Upper lobe of left lung (tissue), 6 donors: Measurements from ENCODE around the gene SNRPD2. TPM values are rescaled to one million over a fixed set of nuclear protein-coding genes. Genes with fewer than 3 reads are reported as not detected.

Source experiments
- ATAC-seq, 2 donors: fragments of 200-7000 bp; cut with Tn5 transposase; one replicate each; pipeline ENCODE4 v1.9.1; 2022; ENCODE audit warnings: mild to moderate bottlenecking in 2 of 2, moderate library complexity in 2 of 2; ENCODE audit not compliant: low FRiP score in 2 of 2
- DNase-seq, 2 donors: peaks; one replicate each; pipeline ENCODE4 v3.0.0-alpha.2; 2019 to 2020
- H3K27ac ChIP-seq, 4 donors: fragments of 200-600 bp; sonication (generic); one replicate each; pipeline ENCODE4 v1.5.1; 2016 to 2019
- H3K27me3 ChIP-seq, 4 donors: fragments of 200-600 bp; sonication (generic); one replicate each; pipeline ENCODE4 v1.5.1; 2017 to 2019
- H3K36me3 ChIP-seq, 4 donors: fragments of 200-600 bp; sonication (generic); one replicate each; pipeline ENCODE4 v1.5.1; 2016 to 2019
- H3K4me1 ChIP-seq, 4 donors: fragments of 200-600 bp; sonication (generic); one replicate each; pipeline ENCODE4 v1.5.1; 2018 to 2019
- H3K4me3 ChIP-seq, 4 donors: fragments of 200-600 bp; sonication (generic); one replicate each; pipeline ENCODE4 v1.5.1; 2017 to 2019; ENCODE audit warnings: mild to moderate bottlenecking in 2 of 4, moderate library complexity in 1 of 4
- H3K9me3 ChIP-seq, 4 donors: fragments of 200-600 bp; sonication (generic); one replicate each; pipeline ENCODE4 v1.5.1; 2018 to 2019
- EP300 ChIP-seq, 4 donors: sonication (generic); formaldehyde crosslinking; IDR thresholded peaks; one replicate each; pipeline ENCODE4 v1.5.1; 2017; ENCODE audit warnings: antibody characterized with exemption in 4 of 4, control low read depth in 2 of 4
- POLR2A ChIP-seq, 4 donors: fragments of 450-650 bp; IDR thresholded peaks; one replicate each; pipeline ENCODE4 v1.5.1; 2016 to 2017; ENCODE audit warnings: antibody characterized with exemption in 4 of 4, mild to moderate bottlenecking in 2 of 4
- POLR2AphosphoS5 ChIP-seq, 2 donors: sonication (generic); formaldehyde crosslinking; IDR thresholded peaks; one replicate each; pipeline ENCODE4 v1.5.1; 2017; ENCODE audit warnings: antibody characterized with exemption in 2 of 2
- WGBS, 2 donors: methylation state at CpG; one replicate each; pipeline ENCODE4 v1.1.5; 2017 to 2018; 5-methylcytosine and 5-hydroxymethylcytosine counted together
- total RNA-seq, 6 donors: library from RNA; depleted of rRNA in 4 of 6; stranded (reverse); fragments of >200 nt in 4 of 6; gene quantifications; one replicate each; pipeline versions ENCODE4 v1.1.0 to v1.2.1, GENCODE V29; 2016 to 2021
- TF ChIP-seq, protein P1 (sequence below), 6 experiments: fragments of 450-650 bp in 4 of 6; fragments of 200-600 bp in 2 of 6; sonication (generic) in 2 of 6; IDR thresholded peaks; one replicate each; pipeline ENCODE4 v1.5.1; 2016 to 2019; ENCODE audit warnings: antibody characterized with exemption in 6 of 6
- donor health status: DM: no; HTN: no; CAD: no; lungs with moderate emphysema.
- donor health status: DM: no; HTN: yes; CAD: no; lungs with severe emphysema.

The SNRPD2 gene
- total RNA-seq, 6 donors from 2014 or later, result 58.7 to 261 (median 161) TPM

DNA sequence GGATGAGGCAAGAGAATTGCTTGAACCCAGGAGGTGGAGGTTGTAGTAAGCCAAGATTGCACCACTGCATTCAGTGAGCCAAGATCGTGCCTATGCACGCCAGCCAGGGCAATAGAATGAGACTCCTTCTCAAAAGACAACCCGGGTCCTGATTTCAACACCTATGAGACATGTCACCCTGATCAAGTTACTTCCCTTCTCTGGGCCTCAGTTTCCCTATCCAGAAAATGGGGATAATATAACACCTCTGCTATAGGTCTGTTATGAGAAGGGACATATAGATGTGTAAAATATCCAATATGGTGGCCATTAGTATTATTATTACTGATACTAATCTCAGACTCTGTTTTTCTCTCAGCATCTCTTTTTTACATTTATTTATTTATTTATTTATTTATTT lies 36.7 kb downstream of the SNRPD2 start:
- no peaks in the 10 kb centered on the region for H3K9me3 ChIP-seq
- no peak overlapping the region for H3K4me3 ChIP-seq
- no peaks in the 10 kb centered on the region for H3K4me1 ChIP-seq
- DNase-seq (no peak), ATAC-seq (no peak)
- H3K36me3 ChIP-seq, result no peaks in the 10 kb centered on the region
- no peaks in the 10 kb centered on the region for H3K27me3 ChIP-seq
- no peak overlapping the region for H3K27ac ChIP-seq
- 75 to 76% methylated on average over 3 of the region's 3 CpGs for WGBS, 2 donors
- TF ChIP-seq, protein P1, sequence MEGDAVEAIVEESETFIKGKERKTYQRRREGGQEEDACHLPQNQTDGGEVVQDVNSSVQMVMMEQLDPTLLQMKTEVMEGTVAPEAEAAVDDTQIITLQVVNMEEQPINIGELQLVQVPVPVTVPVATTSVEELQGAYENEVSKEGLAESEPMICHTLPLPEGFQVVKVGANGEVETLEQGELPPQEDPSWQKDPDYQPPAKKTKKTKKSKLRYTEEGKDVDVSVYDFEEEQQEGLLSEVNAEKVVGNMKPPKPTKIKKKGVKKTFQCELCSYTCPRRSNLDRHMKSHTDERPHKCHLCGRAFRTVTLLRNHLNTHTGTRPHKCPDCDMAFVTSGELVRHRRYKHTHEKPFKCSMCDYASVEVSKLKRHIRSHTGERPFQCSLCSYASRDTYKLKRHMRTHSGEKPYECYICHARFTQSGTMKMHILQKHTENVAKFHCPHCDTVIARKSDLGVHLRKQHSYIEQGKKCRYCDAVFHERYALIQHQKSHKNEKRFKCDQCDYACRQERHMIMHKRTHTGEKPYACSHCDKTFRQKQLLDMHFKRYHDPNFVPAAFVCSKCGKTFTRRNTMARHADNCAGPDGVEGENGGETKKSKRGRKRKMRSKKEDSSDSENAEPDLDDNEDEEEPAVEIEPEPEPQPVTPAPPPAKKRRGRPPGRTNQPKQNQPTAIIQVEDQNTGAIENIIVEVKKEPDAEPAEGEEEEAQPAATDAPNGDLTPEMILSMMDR (IDR thresholded peaks at IDR 0.05), result no peak
- no peak for TF ChIP-seq POLR2A (IDR thresholded peaks at IDR 0.05)
- no peak for TF ChIP-seq EP300 (IDR thresholded peaks at IDR 0.05)
- no peak for TF ChIP-seq POLR2AphosphoS5 (IDR thresholded peaks at IDR 0.05)

DNA sequence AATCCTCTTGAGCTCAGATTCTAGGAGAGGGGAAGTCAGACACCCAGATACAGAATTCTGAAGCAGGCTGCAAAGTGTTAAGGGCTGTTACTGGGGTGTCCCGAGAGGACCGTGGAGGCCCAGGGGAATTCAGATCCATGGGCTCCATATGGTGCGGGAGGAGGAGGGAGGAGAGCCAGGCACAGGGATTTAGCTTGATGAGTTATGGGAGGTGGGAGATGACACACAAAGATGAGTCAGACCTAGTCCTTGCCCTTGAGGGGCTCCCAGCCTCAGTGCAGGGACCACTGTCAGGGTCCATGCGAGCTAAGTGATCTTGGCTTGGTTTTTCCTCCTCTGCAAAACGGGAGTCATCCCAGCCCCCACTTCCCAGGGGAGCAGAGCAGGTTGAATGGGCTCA lies 38.1 kb downstream of the SNRPD2 start:
- H3K27me3 ChIP-seq, result no peaks in the 10 kb centered on the region
- no peak overlapping the region for H3K27ac ChIP-seq
- WGBS, 2 donors, result 63% methylated on average over 5 of the region's 5 CpGs
- no peak overlapping the region for H3K4me3 ChIP-seq
- TF ChIP-seq, protein P1 (IDR thresholded peaks at IDR 0.05), result no peak
- TF ChIP-seq EP300 (IDR thresholded peaks at IDR 0.05) (no peak), POLR2A (IDR thresholded peaks at IDR 0.05) (no peak), POLR2AphosphoS5 (IDR thresholded peaks at IDR 0.05) (no peak)
- no peak for DNase-seq
- no peaks in the 10 kb centered on the region for H3K36me3 ChIP-seq
- H3K4me1 ChIP-seq, result no peaks in the 10 kb centered on the region
- no peak for ATAC-seq
- no peaks in the 10 kb centered on the region for H3K9me3 ChIP-seq

DNA sequence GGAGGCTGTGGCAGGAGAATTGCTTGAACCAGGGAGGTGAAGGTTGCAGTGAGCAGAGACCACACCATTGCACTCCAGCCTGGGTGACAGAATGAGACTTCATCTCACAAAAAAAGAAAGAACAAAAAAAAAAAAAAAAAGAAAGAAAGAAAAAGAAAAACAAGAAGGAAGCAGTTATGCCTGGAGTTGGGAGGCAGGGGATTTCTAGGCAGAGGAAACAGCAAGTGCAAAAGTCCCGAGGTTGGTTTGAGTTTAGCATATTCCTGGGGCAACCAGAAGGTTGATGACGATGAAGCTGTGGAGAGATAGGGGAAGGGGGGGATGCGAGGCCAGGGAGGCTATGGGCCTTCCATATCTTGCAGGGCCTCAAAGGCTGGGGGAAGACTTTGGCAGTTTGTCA lies 41.0 kb downstream of the SNRPD2 start:
- H3K36me3 ChIP-seq, result no peaks in the 10 kb centered on the region
- H3K4me3 ChIP-seq, result no peak overlapping the region
- TF ChIP-seq POLR2AphosphoS5 (IDR thresholded peaks at IDR 0.05) (no peak), POLR2A (IDR thresholded peaks at IDR 0.05) (no peak), EP300 (IDR thresholded peaks at IDR 0.05) (no peak)
- TF ChIP-seq, protein P1 (IDR thresholded peaks at IDR 0.05), result no peak
- peaks cover 0 to 8% (median 7%) of the 10 kb centered on the region in 4 donors for H3K4me1 ChIP-seq
- H3K27me3 ChIP-seq, result peaks cover 0 to under 1% (median 0%) of the 10 kb centered on the region in 4 donors
- no peak for ATAC-seq
- WGBS, 2 donors, result 69 to 79% methylated on average over 3 of the region's 3 CpGs
- H3K9me3 ChIP-seq, result no peaks in the 10 kb centered on the region
- H3K27ac ChIP-seq, result no peak overlapping the region
- DNase-seq, result no peak

DNA sequence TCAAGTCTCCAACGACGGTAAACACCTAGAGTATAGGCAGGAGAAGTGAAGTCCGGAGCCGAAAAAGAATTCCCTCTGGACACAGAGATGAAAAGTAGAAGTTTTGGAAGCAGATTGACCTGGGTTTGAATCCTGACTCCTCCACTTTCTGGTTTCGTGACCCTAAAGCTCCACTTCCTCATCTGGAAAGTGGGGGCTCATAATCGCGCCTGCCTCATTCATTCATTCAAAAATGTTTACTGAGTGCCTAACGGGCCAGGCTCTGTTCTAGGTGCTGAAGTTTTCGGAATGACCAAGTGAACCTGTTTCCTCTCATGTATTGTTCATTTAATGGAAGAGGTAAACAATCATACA lies 45.4 kb downstream of the SNRPD2 start:
- DNase-seq (no peak), ATAC-seq (no peak)
- Histone ChIP-seq H3K4me3 (peak overlapping the region in 3 of 4 donors; percentile 37 to 52 (median 48)), H3K4me1 (peaks cover 22 to 41% (median 31%) of the 10 kb centered on the region in 4 donors), H3K9me3 (no peaks in the 10 kb centered on the region), H3K27me3 (peaks cover 0 to 10% (median 3%) of the 10 kb centered on the region in 4 donors), H3K36me3 (no peaks in the 10 kb centered on the region), H3K27ac (peak overlapping the region in 1 of 4 donors; percentile 47)
- 7 to 11% methylated on average over 8 to 9 of the region's 9 CpGs for WGBS, 2 donors
- TF ChIP-seq, protein P1 (IDR thresholded peaks at IDR 0.05), result no peak
- TF ChIP-seq EP300 (IDR thresholded peaks at IDR 0.05) (no peak), POLR2AphosphoS5 (IDR thresholded peaks at IDR 0.05) (no peak), POLR2A (IDR thresholded peaks at IDR 0.05) (no peak)

DNA sequence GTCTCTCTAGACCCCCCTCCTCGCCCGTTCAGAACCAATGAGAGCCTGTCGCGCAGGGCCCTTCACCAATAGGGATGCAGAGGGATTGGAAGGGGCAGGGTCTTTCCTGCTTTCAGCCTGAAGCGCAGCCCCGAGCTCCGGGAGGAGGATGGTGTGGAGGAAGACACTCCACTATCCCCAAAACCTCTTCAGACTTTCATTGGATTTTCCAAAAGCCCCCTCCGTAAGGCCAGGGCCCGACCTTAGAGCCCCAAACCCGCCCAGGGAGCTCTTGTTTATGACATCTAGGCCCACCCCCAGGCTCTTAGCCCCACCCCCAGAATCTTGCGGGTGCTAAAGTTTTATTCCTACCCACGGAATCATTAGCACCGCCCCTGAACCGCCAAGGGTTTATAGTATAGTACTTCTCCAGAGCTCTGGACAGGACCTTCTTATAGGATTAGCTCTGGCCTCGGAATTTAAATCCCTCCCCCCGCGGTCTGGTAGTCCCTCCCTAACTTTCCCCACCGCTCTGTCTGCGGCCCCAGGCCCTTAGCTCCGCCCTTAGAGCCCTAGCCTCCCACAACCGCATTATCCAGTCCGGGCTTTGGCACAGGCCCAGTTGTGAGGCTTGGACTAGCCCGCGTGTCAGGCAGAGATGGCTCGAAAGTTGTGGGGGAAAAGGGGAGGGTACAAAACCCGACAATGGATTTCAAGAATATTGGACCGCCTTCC lies 46.0 kb downstream of the SNRPD2 start:
- TF ChIP-seq EP300 (IDR thresholded peaks at IDR 0.05) (no peak), POLR2A (IDR thresholded peaks at IDR 0.05) (no peak), POLR2AphosphoS5 (IDR thresholded peaks at IDR 0.05) (no peak)
- H3K27me3 ChIP-seq, result peaks cover 0 to 10% (median 3%) of the 10 kb centered on the region in 4 donors
- DNase-seq, result peak in 1 of 2 donors; percentile 73
- 2 to 3% methylated on average over 18 to 27 of the region's 27 CpGs for WGBS, 2 donors
- no peaks in the 10 kb centered on the region for H3K9me3 ChIP-seq
- peak; percentile 71 to 75 for ATAC-seq
- H3K36me3 ChIP-seq, result no peaks in the 10 kb centered on the region
- H3K27ac ChIP-seq, result peak overlapping the region in 2 of 4 donors; percentile 43 to 47
- peaks cover 26 to 46% (median 36%) of the 10 kb centered on the region in 4 donors for H3K4me1 ChIP-seq
- peak overlapping the region in 3 of 4 donors; percentile 37 to 52 (median 48) for H3K4me3 ChIP-seq
